DOHH2 (cell line): ENCODE data around the gene LMOD1.

Experiments
- CTCF ChIP-seq: fragments of 200-600 bp; sonication (generic); IDR thresholded peaks from one replicate; pipeline ENCODE4 v1.5.1; 2014; ENCODE audit warnings: antibody characterized with exemption, mild to moderate bottlenecking, low read depth, low read length; ENCODE audit not compliant: poor library complexity, severe bottlenecking
- EZH2phosphoT487 ChIP-seq: fragments of 200-600 bp; sonication (generic); IDR thresholded peaks from 2 replicates; pipeline ENCODE4 v1.6.1; 2017; ENCODE audit warnings: borderline replicate concordance, mild to moderate bottlenecking, antibody characterized with exemption, low read length, moderate library complexity, mixed read lengths

GRCh38 chr1:201968202-201968925 is 22.0 kb upstream of the LMOD1 start:
- TF ChIP-seq CTCF (no peak), EZH2phosphoT487 (no peak)
